Colonic mucosa (tissue), 4 donors: ENCODE results near the gene NDST1. TPM values are rescaled to one million over a fixed set of nuclear protein-coding genes. Genes with fewer than 3 reads are reported as not detected.

Experiments
- DNase-seq: peaks from one replicate; pipeline ENCODE4 v3.0.0-alpha.2; 2020
- H3K27ac ChIP-seq: fragments of 200-600 bp; one replicate; pipeline ENCODE4 v1.8.0; 2021
- H3K27me3 ChIP-seq: fragments of 200-600 bp; one replicate; pipeline ENCODE4 v1.8.0; 2021
- H3K36me3 ChIP-seq: fragments of 200-600 bp; one replicate; pipeline ENCODE4 v1.8.0; 2021
- H3K4me1 ChIP-seq: fragments of 200-600 bp; one replicate; pipeline ENCODE4 v1.8.0; 2021; ENCODE audit warnings: mild to moderate bottlenecking
- H3K4me3 ChIP-seq: fragments of 200-600 bp; one replicate; pipeline ENCODE4 v1.8.0; 2021
- H3K9ac ChIP-seq, 2 donors: one replicate each; pipeline ENCODE4 v1.7.0; 2013; ENCODE audit warnings: control low read depth in 2 of 2, low read depth in 2 of 2, low read length in 2 of 2
- H3K9me3 ChIP-seq: fragments of 200-600 bp; one replicate; pipeline ENCODE4 v1.8.0; 2021
- intact Hi-C: fragments of 100-400 bp; cut with DNase I; formaldehyde crosslinking; loops from one replicate; pipeline ENCODE4 v1.14.1; 2022
- total RNA-seq, 2 donors: library from RNA; stranded (reverse); fragmentation: NEBNext Ultra II Directional in 1 of 2; extraction: Animal tissue kit (Norgen Biotek cat#: 25700) in 1 of 2; gene quantifications; one replicate each; pipeline ENCODE4 v1.2.1, GENCODE V29; 2021
- TF ChIP-seq, protein P1 (sequence below): fragments of 200-600 bp; IDR thresholded peaks from one replicate; pipeline ENCODE4 v1.8.0; 2022; ENCODE audit warnings: antibody characterized with exemption, mild to moderate bottlenecking
- donor health status: healthy.
- donor health status: DM: no; HTN: no; CAD: no.
- donor health status: DM: no; HTN: no; CAD: no.

The NDST1 gene
- total RNA-seq, 2 donors from 2014 or later = 37.4 to 51.3 TPM

DNA sequence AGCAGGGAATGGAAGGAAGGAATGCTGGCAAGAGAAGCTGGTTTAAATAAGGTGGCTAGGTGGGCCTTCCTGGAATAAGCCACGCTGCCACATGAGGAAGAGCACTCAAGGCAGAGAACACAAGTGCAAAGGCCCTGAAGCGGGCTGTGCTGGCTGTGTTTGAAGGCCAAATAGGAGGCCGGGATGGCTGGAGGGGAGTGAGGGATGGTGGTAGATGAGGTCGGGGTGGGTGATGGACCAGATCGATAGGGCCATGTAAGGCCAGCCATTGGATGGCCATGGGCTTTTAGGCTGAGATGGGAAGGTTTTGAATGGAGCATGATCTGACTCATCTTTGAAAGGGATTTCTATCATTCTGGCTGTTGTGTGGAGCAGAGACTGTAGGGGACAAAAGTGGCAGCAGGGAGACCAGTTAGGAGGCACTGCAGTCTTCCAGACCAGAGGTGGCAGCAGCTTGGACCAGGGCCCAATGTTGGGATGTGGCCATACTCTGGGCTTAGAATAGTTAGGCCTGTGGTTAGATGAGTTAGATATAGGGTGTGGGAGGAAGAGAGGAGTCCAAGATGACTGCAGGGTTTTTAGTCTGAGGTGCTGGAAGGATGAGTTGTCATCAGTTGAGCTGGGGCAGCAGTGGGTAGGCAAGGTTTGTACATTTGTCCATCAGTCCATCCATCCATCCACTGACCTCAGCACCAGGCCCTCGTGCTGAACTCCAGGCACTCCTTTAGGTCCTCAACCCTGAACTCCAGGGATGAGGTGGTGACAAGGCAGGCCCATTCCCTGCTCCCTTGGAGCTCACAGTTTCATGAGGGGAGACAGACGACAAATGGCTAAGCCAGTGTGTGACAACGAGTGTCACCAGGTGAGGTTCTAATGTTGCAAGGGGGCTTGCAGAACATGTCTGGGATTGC is 30.3 kb downstream of the NDST1 start:
- H3K27me3 ChIP-seq = no peaks in the 10 kb centered on the region
- H3K36me3 ChIP-seq = peaks cover 7% of the 10 kb centered on the region
- no peak overlapping the region for H3K4me3 ChIP-seq
- DNase-seq = no peak
- no peaks in the 10 kb centered on the region for H3K9me3 ChIP-seq
- H3K27ac ChIP-seq = no peak overlapping the region
- H3K9ac ChIP-seq = no peak overlapping the region
- TF ChIP-seq, protein P1, sequence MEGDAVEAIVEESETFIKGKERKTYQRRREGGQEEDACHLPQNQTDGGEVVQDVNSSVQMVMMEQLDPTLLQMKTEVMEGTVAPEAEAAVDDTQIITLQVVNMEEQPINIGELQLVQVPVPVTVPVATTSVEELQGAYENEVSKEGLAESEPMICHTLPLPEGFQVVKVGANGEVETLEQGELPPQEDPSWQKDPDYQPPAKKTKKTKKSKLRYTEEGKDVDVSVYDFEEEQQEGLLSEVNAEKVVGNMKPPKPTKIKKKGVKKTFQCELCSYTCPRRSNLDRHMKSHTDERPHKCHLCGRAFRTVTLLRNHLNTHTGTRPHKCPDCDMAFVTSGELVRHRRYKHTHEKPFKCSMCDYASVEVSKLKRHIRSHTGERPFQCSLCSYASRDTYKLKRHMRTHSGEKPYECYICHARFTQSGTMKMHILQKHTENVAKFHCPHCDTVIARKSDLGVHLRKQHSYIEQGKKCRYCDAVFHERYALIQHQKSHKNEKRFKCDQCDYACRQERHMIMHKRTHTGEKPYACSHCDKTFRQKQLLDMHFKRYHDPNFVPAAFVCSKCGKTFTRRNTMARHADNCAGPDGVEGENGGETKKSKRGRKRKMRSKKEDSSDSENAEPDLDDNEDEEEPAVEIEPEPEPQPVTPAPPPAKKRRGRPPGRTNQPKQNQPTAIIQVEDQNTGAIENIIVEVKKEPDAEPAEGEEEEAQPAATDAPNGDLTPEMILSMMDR = no peak
- peaks cover 5% of the 10 kb centered on the region for H3K4me1 ChIP-seq
- intact Hi-C loops = no loop called here

DNA sequence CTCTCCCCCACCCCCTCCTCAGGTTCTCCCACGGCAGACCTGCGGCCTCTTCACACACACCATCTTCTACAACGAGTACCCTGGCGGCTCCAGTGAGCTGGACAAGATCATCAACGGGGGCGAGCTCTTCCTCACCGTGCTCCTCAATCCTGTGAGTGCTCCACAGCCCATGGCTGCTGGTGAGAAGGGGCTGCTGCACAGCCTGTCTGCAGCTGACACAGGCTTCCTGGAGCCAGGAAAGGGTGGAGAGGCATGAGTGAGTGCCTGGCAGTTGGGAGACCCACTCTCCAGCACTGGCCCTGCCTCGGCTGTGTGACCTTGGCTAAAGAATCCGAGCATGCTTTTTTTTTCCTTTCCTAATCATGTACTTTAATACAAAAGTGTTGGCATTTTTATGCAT is 31.3 kb downstream of the NDST1 start:
- Histone ChIP-seq H3K27me3 (no peaks in the 10 kb centered on the region), H3K4me3 (no peak overlapping the region), H3K36me3 (peaks cover 6% of the 10 kb centered on the region), H3K9ac (no peak overlapping the region), H3K27ac (no peak overlapping the region), H3K9me3 (no peaks in the 10 kb centered on the region), H3K4me1 (peaks cover 8% of the 10 kb centered on the region)
- TF ChIP-seq, protein P1 = no peak
- intact Hi-C loops = no loop called here
- no peak for DNase-seq

DNA sequence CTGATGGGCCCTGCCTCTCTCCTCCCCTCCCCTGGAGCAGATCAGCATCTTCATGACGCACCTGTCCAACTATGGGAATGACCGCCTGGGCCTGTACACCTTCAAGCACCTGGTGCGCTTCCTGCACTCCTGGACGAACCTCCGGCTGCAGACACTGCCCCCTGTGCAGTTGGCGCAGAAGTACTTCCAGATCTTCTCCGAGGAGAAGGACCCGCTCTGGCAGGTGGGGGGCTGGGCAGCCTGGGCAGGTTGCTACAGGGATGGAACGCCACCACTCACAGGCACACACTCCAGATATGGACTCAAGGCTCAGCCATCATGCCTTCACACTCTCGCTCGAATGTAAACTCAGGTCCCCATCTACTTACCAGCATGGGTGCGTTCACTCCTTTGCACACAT is 32.1 kb downstream of the NDST1 start:
- H3K9me3 ChIP-seq = no peaks in the 10 kb centered on the region
- no peaks in the 10 kb centered on the region for H3K27me3 ChIP-seq
- no peak overlapping the region for H3K4me3 ChIP-seq
- intact Hi-C loops = no loop called here
- no peak overlapping the region for H3K27ac ChIP-seq
- peaks cover 6% of the 10 kb centered on the region for H3K36me3 ChIP-seq
- TF ChIP-seq, protein P1 = no peak
- no peak for DNase-seq
- no peak overlapping the region for H3K9ac ChIP-seq
- H3K4me1 ChIP-seq = peaks cover 8% of the 10 kb centered on the region

DNA sequence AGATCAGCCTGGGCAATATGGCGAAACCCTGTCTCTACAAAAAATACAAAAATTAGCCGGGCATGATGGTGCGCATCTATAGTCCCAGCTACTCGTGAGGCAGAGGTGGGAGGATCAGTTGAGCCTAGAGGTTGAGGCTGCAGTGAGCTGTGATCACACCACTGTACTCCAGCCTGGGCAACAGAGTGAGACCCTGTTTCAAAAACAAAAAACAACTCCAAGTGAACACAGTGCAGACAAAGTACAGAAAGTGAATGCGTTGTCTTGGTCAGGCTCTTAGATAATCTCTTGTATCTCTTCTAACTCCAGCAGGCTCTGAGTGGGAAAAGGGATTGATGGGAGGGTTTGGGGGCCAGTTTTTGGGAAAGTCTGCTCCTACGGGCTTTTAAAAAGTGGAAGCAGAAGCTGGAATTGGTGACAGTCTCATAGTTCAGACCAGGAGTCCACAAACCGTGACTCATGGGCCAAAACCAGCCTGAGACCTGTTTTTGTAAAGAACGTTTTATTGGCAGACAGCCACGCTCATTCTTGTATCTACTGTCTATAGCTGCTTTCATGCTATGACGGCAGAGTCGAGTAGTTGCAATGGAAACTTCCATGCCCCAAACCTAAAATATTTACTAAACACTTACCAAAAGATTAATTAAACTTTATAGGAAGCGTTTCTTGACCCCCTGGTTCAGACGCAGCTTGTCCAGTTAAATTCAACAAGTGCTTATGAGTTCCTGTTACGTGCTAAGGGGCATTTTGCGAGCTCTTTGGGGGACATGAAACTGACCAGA is 32.9 kb downstream of the NDST1 start:
- DNase-seq = no peak
- no peak overlapping the region for H3K4me3 ChIP-seq
- H3K9ac ChIP-seq = no peak overlapping the region
- peaks cover 8% of the 10 kb centered on the region for H3K4me1 ChIP-seq
- intact Hi-C loops = no loop called here
- H3K9me3 ChIP-seq = no peaks in the 10 kb centered on the region
- H3K27ac ChIP-seq = peak overlapping the region; percentile 67
- H3K27me3 ChIP-seq = no peaks in the 10 kb centered on the region
- peaks cover under 1% of the 10 kb centered on the region for H3K36me3 ChIP-seq
- TF ChIP-seq, protein P1 = no peak

DNA sequence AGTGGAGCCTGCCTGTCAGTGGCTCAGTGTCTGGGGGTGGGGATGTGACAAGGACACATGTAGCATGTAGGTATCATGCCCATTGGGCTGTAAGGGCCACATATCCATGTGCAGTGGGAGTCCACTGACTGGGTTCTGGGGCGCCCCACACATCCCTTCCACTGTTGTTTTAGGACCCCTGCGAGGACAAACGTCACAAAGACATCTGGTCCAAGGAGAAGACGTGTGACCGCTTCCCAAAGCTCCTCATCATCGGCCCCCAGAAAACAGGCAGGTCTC is 33.4 kb downstream of the NDST1 start:
- Histone ChIP-seq H3K27ac (peak overlapping the region; percentile 67), H3K9ac (peak overlapping the region in 1 of 2 donors; percentile 59), H3K4me1 (peaks cover 8% of the 10 kb centered on the region), H3K36me3 (no peaks in the 10 kb centered on the region), H3K27me3 (no peaks in the 10 kb centered on the region), H3K9me3 (no peaks in the 10 kb centered on the region), H3K4me3 (no peak overlapping the region)
- intact Hi-C loops = no loop called here
- DNase-seq = no peak
- TF ChIP-seq, protein P1 = no peak
